Measurements from ENCODE around the gene TRMT44.

GRCh38 chr4:8401665-8402064, 38.9 kb upstream of the TRMT44 start:
- TF ChIP-seq EZH2 (IDR thresholded peaks at IDR 0.05; ENCODE audit: low read length) (no peak), CTCF (optimal IDR thresholded peaks at IDR 0.05 in 1 of 3, IDR thresholded peaks at IDR 0.05 in 1 of 3, conservative IDR thresholded peaks at IDR 0.05 in 1 of 3; ENCODE audit: extremely low read depth in 1 of 3, insufficient read depth in 2 of 3, low read length in 3 of 3) (no peak)
